GM19372 (cell line): ENCODE data around the gene RCBTB2.

Source experiments
- ATAC-seq: cut with Tn5 transposase; IDR thresholded peaks from one replicate; pipeline ENCODE4 v1.9.1; 2021; ENCODE audit warnings: mild to moderate bottlenecking, low read depth, moderate library complexity; ENCODE audit not compliant: unreplicated experiment

RCBTB2 gene

GRCh38 chr13:48496271-48497161 lies 36.4 kb downstream of the RCBTB2 start:
- ATAC-seq, result no peak

DNA sequence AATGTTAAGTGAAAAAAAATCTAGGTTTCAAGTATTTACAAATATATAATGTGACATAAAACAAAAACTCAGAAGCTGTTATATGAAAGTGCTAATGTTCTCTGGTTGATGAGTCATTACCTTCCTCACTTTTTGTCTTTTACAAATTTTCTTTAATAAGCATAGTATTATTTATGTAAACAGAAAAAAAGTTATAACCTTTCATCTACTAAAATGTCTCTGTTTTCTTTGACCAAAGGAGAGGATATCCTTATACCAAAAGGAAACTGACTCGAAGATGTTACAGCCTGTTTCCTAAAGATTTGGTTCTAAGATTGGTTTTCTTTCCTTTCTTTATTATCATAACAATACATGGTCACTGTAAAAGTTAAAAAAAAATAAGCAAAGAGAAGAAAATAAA lies 38.0 kb downstream of the RCBTB2 start:
- ATAC-seq, result no peak

DNA sequence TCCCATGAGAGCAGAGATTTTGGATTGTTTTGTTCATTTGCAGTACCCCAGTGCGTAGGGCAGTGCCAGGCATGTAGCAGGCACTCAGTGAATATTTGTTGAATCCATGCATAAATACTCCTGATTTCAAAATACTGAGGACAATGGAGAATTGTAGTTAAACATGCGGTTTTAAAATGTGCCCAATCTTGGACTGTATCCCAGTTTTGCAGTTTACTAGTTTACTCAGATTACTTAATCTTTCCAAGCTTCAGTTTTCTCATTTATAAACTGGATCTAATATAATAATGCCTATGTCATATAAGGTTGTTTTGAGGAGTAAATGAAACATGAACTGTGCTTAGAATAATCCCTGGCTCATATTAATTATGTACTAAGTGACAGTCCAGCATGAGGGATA lies 39.0 kb downstream of the RCBTB2 start:
- ATAC-seq, result no peak

- no peak for ATAC-seq
These were observed 39.7 kb downstream of the RCBTB2 start for GRCh38 chr13:48493066-48493765.

GRCh38 chr13:48492470-48493065 lies 40.3 kb downstream of the RCBTB2 start:
- ATAC-seq, result peak; percentile 59

DNA sequence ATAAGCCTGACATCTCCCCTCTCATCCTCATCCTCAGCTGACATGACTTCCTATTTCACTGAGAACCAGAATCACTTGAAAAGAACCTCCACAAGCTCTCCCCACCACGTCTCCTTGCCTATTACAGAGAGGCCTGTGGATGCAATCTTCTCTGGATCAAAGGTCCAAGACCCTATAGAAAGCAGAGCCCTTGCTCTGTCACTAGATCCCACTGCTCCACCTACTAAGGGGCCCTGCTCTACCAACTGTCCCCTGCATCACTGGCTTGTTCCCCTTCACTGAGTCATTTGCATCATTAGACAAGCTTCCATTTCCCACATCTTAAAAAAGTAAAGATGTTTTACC lies 40.8 kb downstream of the RCBTB2 start:
- peak; percentile 41 for ATAC-seq

GRCh38 chr13:48491423-48492095 lies 41.3 kb downstream of the RCBTB2 start:
- no peak for ATAC-seq

GRCh38 chr13:48490241-48490640 lies 42.6 kb downstream of the RCBTB2 start:
- no peak for ATAC-seq

DNA sequence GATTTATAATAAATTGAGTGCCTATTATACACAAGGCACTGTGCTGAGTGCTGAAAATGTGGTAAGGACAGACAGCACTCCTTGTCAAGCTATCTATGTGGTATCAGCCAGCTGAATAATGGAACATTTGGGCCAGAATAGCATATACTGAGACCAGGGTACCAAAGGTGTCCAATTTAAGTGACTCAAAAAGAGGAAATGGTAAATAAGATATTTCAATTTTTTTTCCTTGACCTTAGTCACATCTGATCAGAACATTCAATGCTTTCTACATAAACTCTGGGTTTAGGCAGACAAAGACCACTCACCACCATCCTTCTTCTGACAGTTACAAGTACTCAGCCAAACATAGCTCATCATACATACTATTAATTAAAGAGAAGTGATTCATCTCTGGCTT lies 43.2 kb downstream of the RCBTB2 start:
- no peak for ATAC-seq

- ATAC-seq, result no peak
These were observed 43.9 kb downstream of the RCBTB2 start for GRCh38 chr13:48488995-48489394.

DNA sequence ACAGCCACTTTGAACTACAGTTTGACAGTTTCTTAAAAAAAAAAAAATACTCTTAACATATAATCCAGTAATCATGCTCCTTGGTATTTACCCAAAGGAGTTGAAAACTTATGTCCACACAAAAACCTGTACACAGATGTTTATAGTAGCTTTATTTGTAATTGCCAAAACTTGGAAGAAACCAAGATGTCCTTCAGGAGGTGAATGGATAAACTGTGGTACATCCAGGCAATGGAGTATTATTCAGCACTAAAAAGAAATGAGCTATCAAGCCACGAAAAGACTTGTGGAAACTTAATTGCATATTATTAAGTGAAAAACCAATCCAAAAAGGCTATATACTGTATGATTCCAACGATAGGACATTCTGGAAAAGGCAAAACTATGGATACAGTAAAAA lies 44.9 kb downstream of the RCBTB2 start:
- no peak for ATAC-seq

DNA sequence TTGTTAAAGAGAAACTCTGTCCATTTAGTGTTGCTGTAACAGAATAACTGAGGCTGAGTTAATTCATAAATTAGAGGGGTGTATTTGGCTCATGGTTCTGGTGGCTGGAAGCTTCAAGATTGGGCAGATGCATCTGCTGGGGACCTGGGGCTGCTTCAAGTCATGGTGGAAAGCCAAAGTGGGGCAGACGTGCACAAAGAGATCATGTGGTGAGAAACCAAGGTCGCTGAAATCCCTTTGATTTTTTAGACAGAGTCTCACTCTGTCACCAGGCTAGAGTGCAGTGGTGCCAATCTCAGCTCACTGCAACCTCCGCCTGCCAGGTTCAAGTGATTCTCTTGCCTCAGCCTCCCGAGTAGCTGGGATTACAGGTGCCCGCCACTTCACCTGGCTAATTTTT lies 46.0 kb downstream of the RCBTB2 start:
- ATAC-seq, result no peak

GRCh38 chr13:48486362-48486761 lies 46.5 kb downstream of the RCBTB2 start:
- ATAC-seq, result no peak

DNA sequence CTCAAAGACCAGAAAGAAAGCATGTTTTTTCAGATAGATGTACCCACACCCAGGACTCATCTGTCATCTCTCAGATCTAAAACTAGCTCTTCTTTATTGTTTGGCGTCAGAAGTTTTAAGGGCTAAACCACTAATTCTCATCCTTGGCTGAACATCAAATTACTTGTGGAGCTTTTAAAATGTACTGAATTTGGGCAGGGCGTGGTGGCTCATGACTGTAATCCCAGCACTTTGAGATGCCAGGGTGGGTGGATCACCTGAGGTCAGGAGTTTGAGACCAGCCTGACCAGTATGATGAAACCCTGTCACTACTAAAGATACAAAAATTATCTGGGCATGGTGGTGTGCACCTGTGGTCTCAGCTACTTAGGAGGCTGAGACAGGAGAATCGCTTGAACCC lies 47.4 kb downstream of the RCBTB2 start:
- no peak for ATAC-seq

GRCh38 chr13:48483575-48483974 lies 49.3 kb downstream of the RCBTB2 start:
- ATAC-seq, result no peak

- ATAC-seq, result no peak
These were observed 54.5 kb downstream of the RCBTB2 start for GRCh38 chr13:48478391-48478790.

- ATAC-seq, result no peak
These were observed 55.6 kb downstream of the RCBTB2 start for GRCh38 chr13:48477191-48477855.

DNA sequence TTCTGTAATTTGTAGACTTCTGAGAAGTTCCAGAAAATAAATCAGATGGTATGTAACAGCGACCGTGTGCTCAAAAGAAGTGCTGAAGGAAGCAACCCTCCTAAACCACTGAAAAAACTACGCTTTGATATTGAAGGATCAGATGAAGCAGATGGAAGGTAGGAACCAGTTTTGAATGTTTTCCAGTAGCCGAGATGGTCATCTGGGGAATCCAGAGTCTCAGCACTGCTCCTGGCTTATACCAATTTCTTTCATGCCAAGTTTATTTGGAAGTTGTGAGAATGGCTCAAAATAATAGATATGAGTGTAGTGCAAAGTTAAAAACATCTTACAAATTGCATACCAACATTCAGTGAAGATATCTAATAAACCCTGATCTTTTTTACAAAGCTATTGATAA lies 56.2 kb downstream of the RCBTB2 start:
- ATAC-seq, result no peak

DNA sequence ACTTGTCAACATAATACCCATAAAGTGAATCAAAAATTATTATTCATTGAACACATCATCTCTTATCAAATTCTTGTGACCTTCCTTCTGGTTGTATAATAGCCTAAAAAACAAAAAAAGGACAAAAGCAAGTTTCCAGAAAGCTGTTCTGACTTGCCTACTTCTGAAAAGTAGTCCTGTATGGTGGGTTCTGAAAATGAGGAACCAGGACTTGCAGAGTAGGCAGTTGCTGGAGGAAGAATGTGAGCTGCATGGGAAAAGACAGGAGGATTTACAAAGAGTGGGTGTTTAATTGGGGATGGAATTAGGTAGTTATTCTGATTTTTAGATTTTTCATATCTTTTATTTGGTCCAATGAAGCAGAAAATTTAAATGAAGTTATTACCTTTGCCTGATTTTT lies 56.7 kb downstream of the RCBTB2 start:
- ATAC-seq, result no peak

DNA sequence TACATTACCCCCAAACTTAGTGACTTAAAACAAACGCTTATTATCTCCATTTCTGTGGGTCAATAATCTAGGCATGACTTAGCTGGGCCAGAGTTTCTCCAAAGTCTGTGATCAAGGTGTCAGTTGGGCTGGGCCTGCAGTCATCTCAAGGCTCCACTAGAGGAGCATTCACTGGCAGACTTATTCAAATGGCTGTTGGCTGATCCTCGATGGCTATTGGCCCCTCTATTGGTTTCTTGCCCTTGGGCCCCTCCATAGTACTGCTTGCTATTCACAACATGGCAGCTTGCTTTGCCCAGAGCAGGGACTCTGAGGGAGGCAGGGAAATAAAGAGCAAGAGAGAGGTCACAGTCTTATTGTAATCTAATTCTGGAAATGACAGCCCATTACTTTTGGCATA lies 57.6 kb downstream of the RCBTB2 start:
- no peak for ATAC-seq
